ENCODE data around the gene NBPF12. TPM values are rescaled to one million over a fixed set of nuclear protein-coding genes. Genes with fewer than 3 reads are reported as not detected.
"Not testable (repeated sequence)": the region's sequence is repeated elsewhere in the genome, so short reads cannot be mapped to it uniquely, and the experiment has no call there.

Gene NBPF12
- polyA plus RNA-seq, 1 donor = 16.1 TPM

DNA sequence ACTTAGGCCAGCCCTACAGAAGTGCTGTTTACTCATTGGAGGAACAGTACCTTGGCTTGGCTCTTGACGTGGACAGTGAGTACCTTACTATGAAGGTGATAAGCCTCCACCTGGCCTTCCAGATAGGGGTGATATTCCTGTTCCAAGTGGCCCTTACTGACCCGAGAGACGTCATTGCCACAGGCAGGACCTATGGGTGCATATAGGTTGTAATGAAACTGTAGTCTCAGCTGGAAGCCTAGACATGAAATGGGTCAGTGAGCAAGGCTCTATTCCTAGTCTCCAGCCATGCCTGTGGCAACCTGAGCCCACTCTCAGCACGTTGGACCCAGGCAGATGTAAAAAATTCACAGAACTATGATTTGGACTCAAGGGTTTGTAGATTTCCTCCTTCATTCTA lies 48.3 kb downstream of the NBPF12 start:
- DNase-seq = not testable (repeated sequence)

DNA sequence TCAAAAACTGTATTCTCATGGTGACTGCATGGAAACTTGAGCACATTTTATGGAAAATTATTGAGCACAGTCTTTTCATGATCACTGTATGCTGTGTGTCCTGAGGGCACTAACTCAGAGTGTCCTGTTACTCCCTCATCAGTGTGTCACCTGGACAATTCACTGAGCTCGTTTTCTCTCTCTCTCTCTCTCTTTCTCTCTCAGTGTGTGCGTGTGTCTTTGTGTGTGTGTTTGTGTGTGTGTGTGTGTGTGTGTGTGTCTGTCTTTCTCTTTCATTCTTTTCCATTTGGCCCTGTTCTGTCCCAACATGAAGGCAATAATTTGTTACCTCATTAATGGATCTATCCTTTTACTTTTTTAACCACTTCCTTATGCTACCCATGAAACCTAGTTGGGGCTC lies 49.4 kb downstream of the NBPF12 start:
- DNase-seq = not testable (repeated sequence)

DNA sequence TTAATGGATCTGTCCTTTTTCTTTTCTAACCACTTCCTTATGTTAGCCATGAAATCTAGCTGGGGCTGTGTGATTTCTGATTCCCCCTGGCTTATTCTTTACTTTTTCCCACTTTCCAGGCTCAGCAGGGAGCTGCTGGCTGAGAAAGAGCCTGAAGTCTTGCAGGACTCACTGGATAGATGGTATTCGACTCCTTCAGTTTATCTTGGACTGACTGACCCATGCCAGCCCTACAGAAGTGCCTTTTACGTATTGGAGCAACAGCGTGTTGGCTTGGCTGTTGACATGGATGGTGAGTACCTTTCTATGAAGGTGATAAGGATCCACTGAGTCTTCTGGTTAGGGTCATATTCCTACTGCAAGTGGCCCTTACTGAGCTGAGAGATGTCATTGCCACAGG lies 51.3 kb downstream of the NBPF12 start:
- not testable (repeated sequence) for DNase-seq

DNA sequence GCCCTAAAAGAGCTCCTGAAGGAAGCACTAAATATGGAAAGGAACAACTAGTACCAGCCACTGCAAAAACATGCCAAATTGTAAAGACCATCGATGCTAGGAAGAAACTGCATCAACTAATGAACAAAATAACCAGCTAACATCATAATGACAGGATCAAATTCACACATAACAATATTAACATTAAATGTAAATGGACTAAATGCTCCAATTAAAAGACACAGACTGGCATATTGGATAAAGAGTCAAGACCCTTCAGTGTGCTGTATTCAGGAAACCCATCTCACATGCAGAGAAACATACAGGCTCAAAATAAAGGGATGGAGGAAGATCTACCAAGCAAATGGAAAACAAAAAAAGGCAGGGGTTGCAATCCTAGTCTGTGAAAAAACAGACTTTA lies 70.4 kb downstream of the NBPF12 start:
- not testable (repeated sequence) for DNase-seq

DNA sequence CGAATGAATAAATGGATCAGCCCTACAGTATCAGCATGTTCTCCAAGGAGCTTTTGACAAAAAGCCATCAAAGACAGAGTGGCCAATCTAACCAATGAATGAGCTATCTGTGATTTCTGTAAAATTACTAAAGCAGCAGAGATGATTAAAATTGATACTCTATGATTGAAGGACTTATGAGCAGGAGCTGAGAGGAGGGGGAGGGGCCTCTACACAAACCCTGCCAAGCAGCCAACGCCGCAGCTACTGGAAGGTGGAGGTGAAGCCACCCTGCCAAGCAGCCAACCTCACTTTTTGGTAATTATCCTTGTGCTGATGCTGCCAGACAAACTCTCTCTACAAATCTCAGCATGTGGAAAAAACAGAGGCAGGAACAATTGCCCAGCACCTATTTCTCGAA lies 88.9 kb downstream of the NBPF12 start:
- not testable (repeated sequence) for DNase-seq

DNA sequence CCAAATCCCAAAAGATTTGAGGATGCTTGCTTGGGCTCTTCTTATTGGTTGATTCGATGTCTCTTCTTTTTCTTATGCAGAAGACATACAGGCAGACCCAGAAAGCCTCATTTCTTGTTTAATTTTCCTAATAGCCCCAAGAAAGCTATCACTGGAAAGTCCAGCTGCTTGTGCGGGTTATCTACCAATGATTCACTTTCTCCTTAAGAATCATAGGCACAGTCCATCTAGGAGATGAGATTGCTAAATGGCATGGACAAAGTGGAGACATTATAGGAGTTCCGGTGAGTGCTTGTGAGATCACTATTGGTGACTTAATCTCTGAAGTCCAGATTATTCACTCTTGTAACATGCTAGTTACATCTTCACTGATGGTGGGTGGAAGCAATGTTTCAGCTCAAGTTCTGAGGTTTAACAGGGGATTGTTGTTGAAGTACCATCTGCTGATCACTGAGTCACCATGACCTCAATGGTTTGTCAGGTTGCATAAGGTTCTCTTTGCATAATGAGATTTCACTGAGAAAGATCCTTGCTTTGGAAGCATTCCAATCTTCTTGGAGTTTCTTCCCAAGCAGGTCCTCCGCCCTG lies 92.0 kb downstream of the NBPF12 start:
- not testable (repeated sequence) for DNase-seq

DNA sequence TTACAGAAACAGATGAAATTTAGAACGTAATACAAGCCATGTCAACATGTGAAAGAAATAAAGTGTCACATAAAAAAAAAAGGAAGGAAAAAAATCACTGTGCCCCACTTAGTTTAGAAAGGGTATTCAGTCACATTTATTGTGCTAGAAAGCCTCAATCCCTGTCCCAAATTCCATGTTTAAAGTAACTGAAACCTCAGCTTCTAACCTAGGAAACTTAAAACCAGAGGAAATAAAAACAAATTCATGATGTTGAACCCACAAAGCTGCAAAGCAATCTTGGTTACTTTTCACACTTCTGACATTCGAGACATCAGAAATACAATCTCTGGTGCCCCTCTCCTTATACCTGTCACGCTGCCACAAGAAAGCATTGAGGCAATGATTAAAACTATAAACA lies 101.8 kb downstream of the NBPF12 start:
- no peak for DNase-seq

DNA sequence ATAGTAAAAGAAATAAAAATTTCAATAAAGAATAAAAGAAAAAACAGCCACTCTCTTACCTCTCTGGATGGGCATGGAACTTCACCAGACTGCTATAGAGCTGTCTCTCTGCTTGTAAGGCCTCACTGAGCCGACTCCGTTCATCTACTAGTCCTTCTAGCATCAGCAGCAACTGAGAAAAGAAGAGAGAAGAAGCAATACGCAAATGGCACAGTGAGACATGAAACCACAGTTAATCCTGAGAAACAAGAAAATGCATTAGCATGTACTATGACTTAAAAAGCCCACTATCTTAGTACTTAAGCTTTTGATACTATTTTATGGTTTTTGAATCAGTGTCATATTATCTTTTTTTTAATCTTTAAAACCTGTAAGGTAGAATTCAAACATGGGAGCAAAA lies 104.8 kb downstream of the NBPF12 start:
- not testable (repeated sequence) for DNase-seq

DNA sequence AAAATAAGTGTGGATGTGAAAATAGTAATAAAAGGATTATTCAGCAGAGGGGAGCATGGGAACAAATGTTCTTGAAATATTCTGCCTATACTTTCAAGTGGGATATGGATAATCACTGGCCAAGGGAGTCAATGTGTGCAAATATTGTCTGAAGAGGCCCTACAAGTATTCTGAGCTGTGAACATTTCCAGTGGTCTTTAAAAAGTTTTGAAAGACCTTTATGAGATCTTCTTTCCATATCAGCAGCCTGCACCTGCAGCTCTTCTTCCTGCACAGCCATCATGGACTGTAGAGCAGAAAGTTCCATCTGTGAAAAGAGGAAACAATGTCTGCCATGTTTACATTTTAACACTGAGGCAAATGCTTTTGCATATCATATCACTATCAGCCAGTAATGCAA lies 106.4 kb downstream of the NBPF12 start:
- not testable (repeated sequence) for DNase-seq

Other genes starting within 250 kb of the NBPF12 start
- 46.1 TPM for gene PRKAB2, start 234.1 kb downstream of the NBPF12 start, polyA plus RNA-seq (ENCODE audit: insufficient read length)

All from hindlimb muscle (tissue), 1 donor.